ENCODE data around the gene RDH5. TPM values are rescaled to one million over a fixed set of nuclear protein-coding genes. Genes with fewer than 3 reads are reported as not detected.

The RDH5 gene
- total and polyA plus RNA-seq, 4 experiments from 2014 or later = 1.4 to 32.5 (median 15.9) TPM

GRCh38 chr12:55736780-55737580, 16.8 kb downstream of the RDH5 start:
- POLR2A ChIA-PET (ENCODE audit: partially characterized antibody) = interaction anchor here (0.9 to 13.3 kb wide), 16 partner anchors 7 to 894 kb away, joined by 3 to 201 read pairs (median 12); partner anchors contain the start of genes BLOC1S1, CD63, DGKA and DNAJC14
- peak; percentile 34 to 60 (median 47) for DNase-seq
- H3K27ac ChIP-seq (ENCODE audit: low read depth, low read length) = peak overlapping the region; percentile 76

GRCh38 chr12:55737581-55738122, 17.5 kb downstream of the RDH5 start:
- peaks cover 19 to 35% (median 24%) of the 10 kb centered on the region in 4 donors for H3K4me1 Mint-ChIP-seq
- DNase-seq = no peak
- intact Hi-C loops (cut with micrococcal nuclease) = loop anchor here (1.0 to 10.0 kb wide), 17 partner anchors 7 to 727 kb away; partner anchors contain the start of genes BLOC1S1, CS, DNAJC14 and NABP2
- peak overlapping the region; percentile 59 to 95 (median 90) for H3K4me3 Mint-ChIP-seq
- Histone ChIP-seq H3K9me3 (ENCODE audit: control insufficient read depth in 1 of 2, low read length in 2 of 2) (no peaks in the 10 kb centered on the region), H3K36me3 (ENCODE audit: insufficient read depth, low read length) (no peaks in the 10 kb centered on the region), H3K4me1 (ENCODE audit: insufficient read depth, low read length) (peaks cover 18% of the 10 kb centered on the region), H3K27ac (ENCODE audit: low read depth, low read length) (peak overlapping the region; percentile 76), H3K27me3 (ENCODE audit: insufficient read depth, low read length) (no peaks in the 10 kb centered on the region), H3K4me3 (ENCODE audit: low read length in 2 of 2) (peak overlapping the region in 1 of 2 donors; percentile 75)
- no peaks in the 10 kb centered on the region for H3K27me3 Mint-ChIP-seq
- H3K36me3 Mint-ChIP-seq = no peaks in the 10 kb centered on the region
- H3K9me3 Mint-ChIP-seq = no peaks in the 10 kb centered on the region
- CTCF ChIA-PET (ENCODE audit: partially characterized antibody) = interaction anchor here (0.6 to 5.8 kb wide), 37 partner anchors 9 to 1762 kb away, joined by 3 to 61 read pairs (median 7); partner anchors contain the start of genes BLOC1S1, CD63, DGKA and DNAJC14
- POLR2A ChIA-PET (ENCODE audit: partially characterized antibody) = interaction anchor here (0.9 to 13.3 kb wide), 31 partner anchors 8 to 893 kb away, joined by 3 to 201 read pairs (median 7); partner anchors contain the start of genes BLOC1S1, CD63, DGKA and DNAJC14
- peak overlapping the region; percentile 82 to 97 (median 96) for H3K27ac Mint-ChIP-seq

More at GRCh38 chr12:55736780-55737580, 16.8 kb downstream of the RDH5 start:
- H3K4me3 ChIP-seq (ENCODE audit: low read length in 2 of 2) = no peak overlapping the region
- Mint-ChIP-seq H3K4me1 (peaks cover 15 to 28% (median 20%) of the 10 kb centered on the region in 4 donors), H3K27ac (peak overlapping the region; percentile 82 to 97 (median 95)), H3K9me3 (no peaks in the 10 kb centered on the region), H3K27me3 (no peaks in the 10 kb centered on the region), H3K36me3 (no peaks in the 10 kb centered on the region), H3K4me3 (peak overlapping the region in 6 of 8 donors; percentile 29 to 91 (median 90))
- H3K9me3 ChIP-seq (ENCODE audit: control insufficient read depth in 1 of 2, low read length in 2 of 2) = no peaks in the 10 kb centered on the region
- H3K4me1 ChIP-seq (ENCODE audit: insufficient read depth, low read length) = peaks cover 15% of the 10 kb centered on the region
- H3K36me3 ChIP-seq (ENCODE audit: insufficient read depth, low read length) = no peaks in the 10 kb centered on the region
- intact Hi-C loops (cut with micrococcal nuclease) = loop anchor here (1.0 to 10.0 kb wide), 4 partner anchors 13 to 728 kb away; partner anchors contain the start of genes PA2G4 and SPRYD4
- CTCF ChIA-PET (ENCODE audit: partially characterized antibody) = interaction anchor here (1.0 to 5.8 kb wide), 20 partner anchors 8 to 900 kb away, joined by 3 to 61 read pairs (median 12); partner anchors contain the start of genes BLOC1S1, CD63, DGKA and DNAJC14
- H3K27me3 ChIP-seq (ENCODE audit: insufficient read depth, low read length) = no peaks in the 10 kb centered on the region

GRCh38 chr12:55738123-55739024, 18.2 kb downstream of the RDH5 start:
- peaks cover 21 to 38% (median 26%) of the 10 kb centered on the region in 4 donors for H3K4me1 Mint-ChIP-seq
- H3K27ac Mint-ChIP-seq = peak overlapping the region; percentile 82 to 97 (median 96)
- H3K36me3 ChIP-seq (ENCODE audit: insufficient read depth, low read length) = no peaks in the 10 kb centered on the region
- no peaks in the 10 kb centered on the region for H3K9me3 ChIP-seq (ENCODE audit: control insufficient read depth in 1 of 2, low read length in 2 of 2)
- no peaks in the 10 kb centered on the region for H3K27me3 Mint-ChIP-seq
- peak overlapping the region; percentile 39 to 75 for H3K4me3 ChIP-seq (ENCODE audit: low read length in 2 of 2)
- peak overlapping the region; percentile 76 for H3K27ac ChIP-seq (ENCODE audit: low read depth, low read length)
- ChIA-PET CTCF (ENCODE audit: partially characterized antibody) (interaction anchor here (0.6 to 5.8 kb wide), 55 partner anchors 9 to 1761 kb away, joined by 3 to 61 read pairs (median 5); partner anchors contain the start of genes BLOC1S1, CD63, DGKA and DNAJC14), POLR2A (ENCODE audit: partially characterized antibody) (interaction anchor here (0.8 to 13.3 kb wide), 39 partner anchors 8 to 1781 kb away, joined by 3 to 201 read pairs (median 6); partner anchors contain the start of genes BLOC1S1, CD63, DDIT3 and DGKA)
- DNase-seq = peak; percentile 79 to 87 (median 83)
- peaks cover 0 to under 1% of the 10 kb centered on the region in 2 donors for H3K36me3 Mint-ChIP-seq
- no peaks in the 10 kb centered on the region for H3K9me3 Mint-ChIP-seq
- intact Hi-C loops (cut with micrococcal nuclease) = loop anchor here (1.0 to 10.0 kb wide), 16 partner anchors 8 to 726 kb away; partner anchors contain the start of genes BLOC1S1, CS, DNAJC14 and NABP2
- H3K4me1 ChIP-seq (ENCODE audit: insufficient read depth, low read length) = peaks cover 19% of the 10 kb centered on the region
- H3K27me3 ChIP-seq (ENCODE audit: insufficient read depth, low read length) = no peaks in the 10 kb centered on the region
- peak overlapping the region; percentile 87 to 95 (median 90) for H3K4me3 Mint-ChIP-seq

GRCh38 chr12:55739025-55739378, 18.8 kb downstream of the RDH5 start:
- Mint-ChIP-seq H3K36me3 (peaks cover 0 to 4% of the 10 kb centered on the region in 2 donors), H3K9me3 (no peaks in the 10 kb centered on the region), H3K4me3 (peak overlapping the region in 7 of 8 donors; percentile 18 to 95 (median 90)), H3K27me3 (no peaks in the 10 kb centered on the region), H3K27ac (peak overlapping the region in 5 of 7 donors; percentile 82 to 97 (median 95)), H3K4me1 (peaks cover 21 to 44% (median 30%) of the 10 kb centered on the region in 4 donors)
- intact Hi-C loops (cut with micrococcal nuclease) = loop anchor here (2.0 to 10.0 kb wide), 7 partner anchors 92 to 726 kb away; partner anchors contain the start of genes PA2G4, PYM1, RPS26 and SMARCC2
- H3K4me1 ChIP-seq (ENCODE audit: insufficient read depth, low read length) = peaks cover 21% of the 10 kb centered on the region
- ChIA-PET CTCF (ENCODE audit: partially characterized antibody) (interaction anchor here (0.6 to 5.8 kb wide), 46 partner anchors 10 to 725 kb away, joined by 3 to 61 read pairs (median 5); partner anchors contain the start of genes BLOC1S1, CD63, DNAJC14 and ORMDL2), POLR2A (ENCODE audit: partially characterized antibody) (interaction anchor here (0.8 to 13.3 kb wide), 30 partner anchors 8 to 1781 kb away, joined by 3 to 201 read pairs (median 8); partner anchors contain the start of genes BLOC1S1, CD63, DDIT3 and DGKA)
- no peaks in the 10 kb centered on the region for H3K27me3 ChIP-seq (ENCODE audit: insufficient read depth, low read length)
- H3K9me3 ChIP-seq (ENCODE audit: control insufficient read depth in 1 of 2, low read length in 2 of 2) = no peaks in the 10 kb centered on the region
- no peak for DNase-seq
- peak overlapping the region; percentile 76 for H3K27ac ChIP-seq (ENCODE audit: low read depth, low read length)
- no peak overlapping the region for H3K4me3 ChIP-seq (ENCODE audit: low read length in 2 of 2)
- H3K36me3 ChIP-seq (ENCODE audit: insufficient read depth, low read length) = no peaks in the 10 kb centered on the region

- ChIA-PET CTCF (ENCODE audit: partially characterized antibody) (interaction anchor here (0.7 to 5.8 kb wide), 7 partner anchors 13 to 376 kb away, joined by 3 to 57 read pairs (median 5); partner anchors contain the start of genes CD63, ORMDL2 and SARNP), POLR2A (ENCODE audit: partially characterized antibody) (interaction anchor here (0.9 to 13.3 kb wide), 11 partner anchors 12 to 376 kb away, joined by 3 to 201 read pairs (median 8); partner anchors contain the start of genes BLOC1S1, DGKA, DNAJC14 and ORMDL2)
- Mint-ChIP-seq H3K27ac (peak overlapping the region; percentile 65 to 94 (median 91)), H3K4me3 (peak overlapping the region; percentile 77 to 90 (median 86)), H3K27me3 (no peaks in the 10 kb centered on the region), H3K9me3 (no peaks in the 10 kb centered on the region), H3K4me1 (peaks cover 35 to 62% (median 48%) of the 10 kb centered on the region in 4 donors), H3K36me3 (peaks cover 0 to 4% of the 10 kb centered on the region in 2 donors)
- intact Hi-C loops (cut with micrococcal nuclease) = loop anchor here (2.0 kb wide), 1 partner anchor 75 kb away; the partner anchor contains the start of gene SARNP
- Histone ChIP-seq H3K4me3 (ENCODE audit: low read length in 2 of 2) (peak overlapping the region in 1 of 2 donors; percentile 42), H3K36me3 (ENCODE audit: insufficient read depth, low read length) (no peaks in the 10 kb centered on the region), H3K4me1 (ENCODE audit: insufficient read depth, low read length) (peaks cover 32% of the 10 kb centered on the region), H3K27ac (ENCODE audit: low read depth, low read length) (peak overlapping the region; percentile 56), H3K27me3 (ENCODE audit: insufficient read depth, low read length) (no peaks in the 10 kb centered on the region), H3K9me3 (ENCODE audit: control insufficient read depth in 1 of 2, low read length in 2 of 2) (no peaks in the 10 kb centered on the region)
- DNase-seq = no peak
Observed at GRCh38 chr12:55741931-55742680, 21.9 kb downstream of the RDH5 start.

Data from CD4-positive, alpha-beta memory T cell (primary cell).